ENCODE data around the gene MLNR. TPM values are rescaled to one million over a fixed set of nuclear protein-coding genes. Genes with fewer than 3 reads are reported as not detected.
A peak's percentile ranks its signal among the peaks of the same experiment; 100 is the strongest.

MLNR gene
- total RNA-seq, 1 experiment from 2014 or later = not detected

- H3K36me3 ChIP-seq (ENCODE audit: low read depth) = no peaks in the 10 kb centered on the region
- H3K4me1 ChIP-seq (replicated peaks; ENCODE audit: insufficient read depth) = peaks cover 13% of the 10 kb centered on the region
- TF ChIP-seq CTCF (conservative IDR thresholded peaks at IDR 0.05) (no peak), EZH2 (IDR thresholded peaks at IDR 0.05; ENCODE audit: low read depth) (no peak)
- ChIA-PET POLR2A (ENCODE audit: unreplicated experiment) (interaction anchor here (0.6 to 0.9 kb wide), 3 partner anchors 134 to 219 kb away, joined by 3 to 6 read pairs (median 3); no protein-coding TSS in a partner anchor), CTCF (no interaction called here)
- H3K27me3 ChIP-seq (ENCODE audit: insufficient read depth, low read depth) = peaks cover 37% of the 10 kb centered on the region
- H3K79me2 ChIP-seq (ENCODE audit: low read depth) = peaks cover 4% of the 10 kb centered on the region; the same call in 1 of the 2 replicates
- H3F3A ChIP-seq (ENCODE audit: insufficient read depth, low read depth) = 0 out of 2 replicates have a peak, but pooled peaks cover 2% of the 10 kb centered on the region
- peak overlapping the region; percentile 94 for H2AFZ ChIP-seq
- peak overlapping the region; percentile 76 for H3K4me3 ChIP-seq
- H3K4me2 ChIP-seq = peak overlapping the region; percentile 89
- BruUV-seq (replicated peaks) = TSS peak; percentile 86
- intact Hi-C loops (cut with micrococcal nuclease; ENCODE audit: unreplicated experiment) = loop anchor here (5.0 kb wide), 2 partner anchors 195 to 270 kb away; partner anchors contain the start of genes CAB39L, FNDC3A and SETDB2
- no peaks in the 10 kb centered on the region for H3K9me2 ChIP-seq (ENCODE audit: insufficient read depth)
- no peak overlapping the region for H3K27ac ChIP-seq
- H4K20me1 ChIP-seq (ENCODE audit: insufficient read depth) = no peaks in the 10 kb centered on the region
- no peak for DNase-seq
- no peaks in the 10 kb centered on the region for H3K9me3 ChIP-seq (ENCODE audit: insufficient read depth, low read depth)
Measured at GRCh38 chr13:49246850-49247642, 26.9 kb downstream of the MLNR start.

- Histone ChIP-seq H3K9me2 (ENCODE audit: insufficient read depth) (no peaks in the 10 kb centered on the region), H3K9me3 (ENCODE audit: insufficient read depth, low read depth) (no peaks in the 10 kb centered on the region), H3F3A (ENCODE audit: insufficient read depth, low read depth) (0 out of 2 replicates have a peak, but pooled peaks cover 8% of the 10 kb centered on the region), H3K4me1 (replicated peaks; ENCODE audit: insufficient read depth) (peaks cover 13% of the 10 kb centered on the region), H3K27me3 (ENCODE audit: insufficient read depth, low read depth) (peaks cover 28% of the 10 kb centered on the region), H3K4me2 (peak within 1 kb of the TSS; percentile 89), H4K20me1 (ENCODE audit: insufficient read depth) (no peaks in the 10 kb centered on the region), H3K27ac (peak within 1 kb of the TSS; percentile 26; the same call in 1 of the 2 replicates), H2AFZ (peak within 1 kb of the TSS; percentile 94), H3K36me3 (ENCODE audit: low read depth) (no peaks in the 10 kb centered on the region), H3K79me2 (ENCODE audit: low read depth) (peaks cover 4% of the 10 kb centered on the region; the same call in 1 of the 2 replicates), H3K4me3 (peak within 1 kb of the TSS; percentile 76)
- CTCF ChIA-PET = interaction anchor here (1.0 to 1.5 kb wide), 2 partner anchors 8 to 146 kb away, joined by 3 read pairs; no protein-coding TSS in a partner anchor
- TF ChIP-seq EZH2 (IDR thresholded peaks at IDR 0.05; ENCODE audit: low read depth) = no peak
- TF ChIP-seq CTCF (conservative IDR thresholded peaks at IDR 0.05) = no peak
- peak; percentile 84 to 93 for DNase-seq
- POLR2A ChIA-PET (ENCODE audit: unreplicated experiment) = interaction anchor here (0.6 to 0.9 kb wide), 5 partner anchors 33 to 295 kb away, joined by 3 to 6 read pairs (median 3); no protein-coding TSS in a partner anchor
- intact Hi-C loops (cut with micrococcal nuclease; ENCODE audit: unreplicated experiment) = loop anchor here (5.0 kb wide), 2 partner anchors 194 to 271 kb away; partner anchors contain the start of genes CAB39L, FNDC3A and SETDB2
- BruUV-seq (replicated peaks) = TSS peak; percentile 43
Measured at GRCh38 chr13:49247643-49248621, 27.8 kb downstream of the MLNR start, which contains the start of gene CDADC1. CDADC1 (plus strand) TSS chr13:49247925; CDS start chr13:49248038, 113 bp downstream.

All from PC-9 (cell line).